Liver (tissue), 9 donors: ENCODE data around the gene MATN4. TPM values are rescaled to one million over a fixed set of nuclear protein-coding genes. Genes with fewer than 3 reads are reported as not detected.

Source experiments
- DNase-seq: peaks from one replicate; pipeline ENCODE4 v3.0.0-alpha.2; 2017; ENCODE audit warnings: low spot score
- H3K27ac ChIP-seq, 2 donors: one replicate each; pipeline ENCODE4 v1.7.0; 2013; ENCODE audit warnings: inconsistent platforms in 2 of 2, low read length in 2 of 2, control low read depth in 1 of 2, low read depth in 1 of 2, mild to moderate bottlenecking in 1 of 2
- H3K27me3 ChIP-seq, 4 donors: one replicate each; pipeline versions ENCODE4 v1.6.1 to v1.7.0; 2013; ENCODE audit warnings: low read length in 3 of 4, inconsistent platforms in 1 of 4, mild to moderate bottlenecking in 1 of 4, moderate library complexity in 1 of 4; ENCODE audit not compliant: control insufficient read depth in 4 of 4, insufficient read depth in 4 of 4
- H3K36me3 ChIP-seq, 4 donors: one replicate each; pipeline versions ENCODE4 v1.6.1 to v1.7.0; 2013; ENCODE audit warnings: low read length in 3 of 4, mild to moderate bottlenecking in 3 of 4, low read depth in 1 of 4, moderate library complexity in 1 of 4; ENCODE audit not compliant: control insufficient read depth in 4 of 4, insufficient read depth in 3 of 4
- H3K4me1 ChIP-seq, 4 donors: one replicate each; pipeline versions ENCODE4 v1.6.1 to v1.7.0; 2013; ENCODE audit warnings: low read length in 3 of 4, mild to moderate bottlenecking in 3 of 4, moderate library complexity in 1 of 4; ENCODE audit not compliant: control insufficient read depth in 4 of 4, insufficient read depth in 4 of 4
- H3K4me3 ChIP-seq, 3 donors: one replicate each; pipeline versions ENCODE4 v1.6.1 to v1.7.0; 2013; ENCODE audit warnings: low read length in 3 of 3, control low read depth in 1 of 3, low read depth in 1 of 3, mild to moderate bottlenecking in 1 of 3
- H3K9ac ChIP-seq, 2 donors: one replicate each; pipeline ENCODE4 v1.7.0; 2013; ENCODE audit warnings: low read length in 2 of 2, mild to moderate bottlenecking in 2 of 2, moderate library complexity in 2 of 2, control low read depth in 1 of 2, low read depth in 1 of 2
- H3K9me3 ChIP-seq, 4 donors: one replicate each; pipeline versions ENCODE4 v1.6.1 to v1.7.0; 2013; ENCODE audit warnings: low read length in 3 of 4; ENCODE audit not compliant: control insufficient read depth in 4 of 4
- FOXA1 ChIP-seq: IDR thresholded peaks from 2 replicates; pipeline ENCODE4 v1.6.1; 2016; ENCODE audit warnings: antibody characterized with exemption
- FOXA2 ChIP-seq: IDR thresholded peaks from 2 replicates; pipeline ENCODE4 v1.6.1; 2016; ENCODE audit warnings: antibody characterized with exemption
- GABPA ChIP-seq, 2 donors: IDR thresholded peaks in 1 of 2; conservative IDR thresholded peaks in 1 of 2; 2 replicates each; pipeline ENCODE4 v1.6.1; 2016; ENCODE audit warnings: antibody characterized with exemption in 2 of 2, mild to moderate bottlenecking in 1 of 2, moderate library complexity in 1 of 2
- HNF4A ChIP-seq, 2 donors: conservative IDR thresholded peaks; 2 replicates each; pipeline ENCODE4 v1.6.1; 2016; ENCODE audit warnings: antibody characterized with exemption in 2 of 2, mild to moderate bottlenecking in 2 of 2
- HNF4G ChIP-seq: IDR thresholded peaks from 2 replicates; pipeline ENCODE4 v1.6.1; 2016; ENCODE audit warnings: antibody characterized with exemption
- JUND ChIP-seq, 2 donors: IDR thresholded peaks; 2 replicates each; pipeline ENCODE4 v1.6.1; 2016; ENCODE audit warnings: antibody characterized with exemption in 2 of 2
- RXRA ChIP-seq, 2 donors: IDR thresholded peaks; 2 replicates each; pipeline ENCODE4 v1.6.1; 2017 to 2018; ENCODE audit warnings: antibody characterized with exemption in 2 of 2, mild to moderate bottlenecking in 1 of 2
- SP1 ChIP-seq: IDR thresholded peaks from 2 replicates; pipeline ENCODE4 v1.6.1; 2018; ENCODE audit warnings: antibody characterized with exemption, mild to moderate bottlenecking
- TAF1 ChIP-seq: conservative IDR thresholded peaks from 2 replicates; pipeline ENCODE4 v1.6.1; 2016; ENCODE audit warnings: antibody characterized with exemption, mild to moderate bottlenecking
- YY1 ChIP-seq: IDR thresholded peaks from 2 replicates; pipeline ENCODE4 v1.6.1; 2016; ENCODE audit warnings: antibody characterized with exemption, mild to moderate bottlenecking
- WGBS: extraction: QIAGEN DNeasy Blood & Tissue Kit; methylation state at CpG from one replicate; pipeline ENCODE4 v1.1.7; 2013; 5-methylcytosine and 5-hydroxymethylcytosine counted together
- polyA plus RNA-seq, 2 donors: library from polyadenylated mRNA; stranded (reverse) in 1 of 2; unstranded in 1 of 2; fragments of 200-250 nt in 1 of 2; fragments of >200 nt in 1 of 2; fragmentation: Nextera tagmentation in 1 of 2; extraction: Ambion mirVana in 1 of 2; gene quantifications; one replicate each; pipeline versions ENCODE4 v1.2.1 to v1.2.3, GENCODE V29; 2013 to 2015
- total RNA-seq, 2 donors: library from RNA; depleted of rRNA; stranded (reverse); fragments of >200 nt; gene quantifications; one replicate each; pipeline ENCODE4 v1.2.3, GENCODE V29; 2014
- TF ChIP-seq, protein P1 (sequence below): IDR thresholded peaks from 2 replicates; pipeline ENCODE4 v1.6.1; 2016; ENCODE audit warnings: antibody characterized with exemption
- TF ChIP-seq, protein P2 (sequence below): IDR thresholded peaks from 2 replicates; pipeline ENCODE4 v1.6.1; 2016; ENCODE audit warnings: antibody characterized with exemption, mild to moderate bottlenecking
- TF ChIP-seq, protein P3 (sequence below): IDR thresholded peaks from 2 replicates; pipeline ENCODE4 v1.6.1; 2016; ENCODE audit warnings: antibody characterized with exemption
- TF ChIP-seq, protein P4 (sequence below): fragments of 150-350 bp; IDR thresholded peaks from 2 replicates; pipeline ENCODE4 v1.5.1; 2017; ENCODE audit warnings: improper control_type of control experiment, low read depth, low read length; ENCODE audit not compliant: missing input control
- donor health status: healthy.
- donor health status: healthy.
- donor health status: healthy.
- donor health status: healthy.
- donor health status: healthy.

Gene MATN4
- total and polyA plus RNA-seq, 4 donors: 0.05 TPM; not detected in 3

DNA sequence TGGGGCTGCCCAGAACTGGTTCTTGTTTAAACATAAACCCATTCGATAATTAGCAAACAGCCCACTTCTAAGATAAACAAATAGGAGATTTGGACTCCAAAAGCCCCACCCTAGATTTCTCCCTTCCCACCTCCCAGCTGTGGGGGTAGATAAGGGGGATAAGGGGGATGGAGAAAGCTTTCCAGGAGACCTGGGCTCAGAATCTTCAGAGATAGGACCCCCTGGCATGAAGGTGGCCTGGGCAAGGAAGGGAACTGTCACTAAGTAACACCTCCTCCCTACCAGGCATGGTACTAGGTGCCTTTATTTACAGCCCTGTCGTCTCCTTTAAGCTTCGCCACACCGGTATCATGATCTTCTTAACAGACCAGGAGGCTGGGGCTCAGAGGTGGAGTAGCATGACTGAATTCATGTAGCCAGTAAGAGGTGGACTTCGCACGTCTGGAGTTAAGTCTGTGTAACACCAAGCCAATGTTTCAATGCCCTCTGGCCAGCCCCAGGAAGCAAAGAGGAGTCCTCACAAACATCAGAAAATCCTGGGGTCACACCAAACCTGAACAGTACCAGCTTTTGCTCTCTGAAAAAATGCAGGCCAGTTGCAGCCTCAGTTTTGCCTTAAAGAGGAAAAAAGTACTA is 35.6 kb upstream of the MATN4 start:
- H3K4me3 ChIP-seq: peak overlapping the region; percentile 80 to 96 (median 88)
- H3K36me3 ChIP-seq: peaks cover 0 to 13% (median 0%) of the 10 kb centered on the region in 4 donors
- DNase-seq: no peak
- peak in 1 of 2 donors; percentile 36 for TF ChIP-seq JUND (IDR thresholded peaks at IDR 0.05)
- TF ChIP-seq, protein P1, sequence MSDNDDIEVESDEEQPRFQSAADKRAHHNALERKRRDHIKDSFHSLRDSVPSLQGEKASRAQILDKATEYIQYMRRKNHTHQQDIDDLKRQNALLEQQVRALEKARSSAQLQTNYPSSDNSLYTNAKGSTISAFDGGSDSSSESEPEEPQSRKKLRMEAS: no peak
- TF ChIP-seq GABPA (IDR thresholded peaks at IDR 0.05 in 1 of 2, conservative IDR thresholded peaks at IDR 0.05 in 1 of 2): no peak
- TF ChIP-seq, protein P2, sequence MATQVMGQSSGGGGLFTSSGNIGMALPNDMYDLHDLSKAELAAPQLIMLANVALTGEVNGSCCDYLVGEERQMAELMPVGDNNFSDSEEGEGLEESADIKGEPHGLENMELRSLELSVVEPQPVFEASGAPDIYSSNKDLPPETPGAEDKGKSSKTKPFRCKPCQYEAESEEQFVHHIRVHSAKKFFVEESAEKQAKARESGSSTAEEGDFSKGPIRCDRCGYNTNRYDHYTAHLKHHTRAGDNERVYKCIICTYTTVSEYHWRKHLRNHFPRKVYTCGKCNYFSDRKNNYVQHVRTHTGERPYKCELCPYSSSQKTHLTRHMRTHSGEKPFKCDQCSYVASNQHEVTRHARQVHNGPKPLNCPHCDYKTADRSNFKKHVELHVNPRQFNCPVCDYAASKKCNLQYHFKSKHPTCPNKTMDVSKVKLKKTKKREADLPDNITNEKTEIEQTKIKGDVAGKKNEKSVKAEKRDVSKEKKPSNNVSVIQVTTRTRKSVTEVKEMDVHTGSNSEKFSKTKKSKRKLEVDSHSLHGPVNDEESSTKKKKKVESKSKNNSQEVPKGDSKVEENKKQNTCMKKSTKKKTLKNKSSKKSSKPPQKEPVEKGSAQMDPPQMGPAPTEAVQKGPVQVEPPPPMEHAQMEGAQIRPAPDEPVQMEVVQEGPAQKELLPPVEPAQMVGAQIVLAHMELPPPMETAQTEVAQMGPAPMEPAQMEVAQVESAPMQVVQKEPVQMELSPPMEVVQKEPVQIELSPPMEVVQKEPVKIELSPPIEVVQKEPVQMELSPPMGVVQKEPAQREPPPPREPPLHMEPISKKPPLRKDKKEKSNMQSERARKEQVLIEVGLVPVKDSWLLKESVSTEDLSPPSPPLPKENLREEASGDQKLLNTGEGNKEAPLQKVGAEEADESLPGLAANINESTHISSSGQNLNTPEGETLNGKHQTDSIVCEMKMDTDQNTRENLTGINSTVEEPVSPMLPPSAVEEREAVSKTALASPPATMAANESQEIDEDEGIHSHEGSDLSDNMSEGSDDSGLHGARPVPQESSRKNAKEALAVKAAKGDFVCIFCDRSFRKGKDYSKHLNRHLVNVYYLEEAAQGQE: peak; percentile 27
- peak; percentile 53 to 66 for TF ChIP-seq RXRA (IDR thresholded peaks at IDR 0.05)
- peak; percentile 8 for TF ChIP-seq YY1
- peak; percentile 31 for TF ChIP-seq HNF4G
- TF ChIP-seq, protein P3, sequence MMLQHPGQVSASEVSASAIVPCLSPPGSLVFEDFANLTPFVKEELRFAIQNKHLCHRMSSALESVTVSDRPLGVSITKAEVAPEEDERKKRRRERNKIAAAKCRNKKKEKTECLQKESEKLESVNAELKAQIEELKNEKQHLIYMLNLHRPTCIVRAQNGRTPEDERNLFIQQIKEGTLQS: peak; percentile 9
- TF ChIP-seq, protein P4, sequence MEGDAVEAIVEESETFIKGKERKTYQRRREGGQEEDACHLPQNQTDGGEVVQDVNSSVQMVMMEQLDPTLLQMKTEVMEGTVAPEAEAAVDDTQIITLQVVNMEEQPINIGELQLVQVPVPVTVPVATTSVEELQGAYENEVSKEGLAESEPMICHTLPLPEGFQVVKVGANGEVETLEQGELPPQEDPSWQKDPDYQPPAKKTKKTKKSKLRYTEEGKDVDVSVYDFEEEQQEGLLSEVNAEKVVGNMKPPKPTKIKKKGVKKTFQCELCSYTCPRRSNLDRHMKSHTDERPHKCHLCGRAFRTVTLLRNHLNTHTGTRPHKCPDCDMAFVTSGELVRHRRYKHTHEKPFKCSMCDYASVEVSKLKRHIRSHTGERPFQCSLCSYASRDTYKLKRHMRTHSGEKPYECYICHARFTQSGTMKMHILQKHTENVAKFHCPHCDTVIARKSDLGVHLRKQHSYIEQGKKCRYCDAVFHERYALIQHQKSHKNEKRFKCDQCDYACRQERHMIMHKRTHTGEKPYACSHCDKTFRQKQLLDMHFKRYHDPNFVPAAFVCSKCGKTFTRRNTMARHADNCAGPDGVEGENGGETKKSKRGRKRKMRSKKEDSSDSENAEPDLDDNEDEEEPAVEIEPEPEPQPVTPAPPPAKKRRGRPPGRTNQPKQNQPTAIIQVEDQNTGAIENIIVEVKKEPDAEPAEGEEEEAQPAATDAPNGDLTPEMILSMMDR: no peak
- peak; percentile 66 to 91 for TF ChIP-seq HNF4A (conservative IDR thresholded peaks at IDR 0.05)
- TF ChIP-seq SP1: peak; percentile 62
- TF ChIP-seq TAF1: no peak
- TF ChIP-seq FOXA2: peak; percentile 39
- H3K27ac ChIP-seq: peak overlapping the region; percentile 81 to 97
- H3K9me3 ChIP-seq: no peaks in the 10 kb centered on the region
- H3K9ac ChIP-seq: peak overlapping the region; percentile 57 to 99
- 28% methylated on average over 6 of the region's 6 CpGs for WGBS
- peaks cover 20 to 62% (median 32%) of the 10 kb centered on the region in 4 donors for H3K4me1 ChIP-seq
- H3K27me3 ChIP-seq: no peaks in the 10 kb centered on the region

DNA sequence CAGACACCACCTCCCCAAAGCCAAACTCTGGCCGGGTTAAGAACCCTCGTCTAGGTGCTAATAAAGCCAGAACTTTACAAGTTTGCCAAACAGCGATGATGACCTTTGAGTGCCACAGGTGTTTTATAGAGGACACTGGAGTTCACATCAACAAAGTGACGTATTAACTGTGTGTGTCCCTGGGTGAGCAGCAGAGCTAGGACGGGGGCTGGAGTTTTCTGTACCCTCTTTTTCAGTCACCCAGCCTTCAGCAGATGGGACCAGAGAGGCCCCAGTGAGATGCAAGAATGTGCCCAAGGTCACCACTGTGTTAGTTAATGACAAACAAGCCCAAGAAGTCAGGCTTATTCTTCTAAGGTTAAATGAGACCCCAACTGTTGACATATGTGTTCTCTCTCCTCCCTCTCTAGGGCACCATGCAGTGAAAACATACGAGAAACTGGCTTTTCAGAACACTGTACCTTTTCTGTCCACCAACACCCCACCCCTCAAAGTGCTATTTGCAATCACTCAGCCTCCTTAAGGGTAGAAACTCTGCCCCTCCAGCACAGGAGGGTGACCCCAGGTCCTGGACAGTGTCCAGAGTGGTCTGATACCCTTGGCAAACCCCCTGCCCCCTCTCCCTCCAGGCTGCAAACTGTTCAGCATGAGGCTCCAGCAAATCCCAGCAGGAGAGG is 34.9 kb upstream of the MATN4 start:
- WGBS: 23% methylated on average over 6 of the region's 6 CpGs
- H3K9ac ChIP-seq: peak overlapping the region; percentile 57 to 99
- TF ChIP-seq SP1 (peak; percentile 19), RXRA (IDR thresholded peaks at IDR 0.05) (peak in 1 of 2 donors; percentile 70), FOXA1 (no peak), TAF1 (no peak)
- TF ChIP-seq, protein P4: no peak
- TF ChIP-seq, protein P1: no peak
- TF ChIP-seq, protein P3: peak; percentile 28
- peak overlapping the region; percentile 81 to 97 for H3K27ac ChIP-seq
- no peaks in the 10 kb centered on the region for H3K9me3 ChIP-seq
- H3K4me1 ChIP-seq: peaks cover 23 to 68% (median 39%) of the 10 kb centered on the region in 4 donors
- peaks cover 0 to 13% (median 0%) of the 10 kb centered on the region in 4 donors for H3K36me3 ChIP-seq
- no peaks in the 10 kb centered on the region for H3K27me3 ChIP-seq
- H3K4me3 ChIP-seq: peak overlapping the region; percentile 40 to 96 (median 45)
- peak; percentile 53 for DNase-seq
